GM19240 (cell line): ENCODE measurements around the gene PPARA.

ENCODE experiments used
- DNase-seq: peaks from one replicate; pipeline ENCODE4 v3.0.0; 2011; ENCODE audit warnings: low spot score; ENCODE audit not compliant: insufficient read length

PPARA gene

DNA sequence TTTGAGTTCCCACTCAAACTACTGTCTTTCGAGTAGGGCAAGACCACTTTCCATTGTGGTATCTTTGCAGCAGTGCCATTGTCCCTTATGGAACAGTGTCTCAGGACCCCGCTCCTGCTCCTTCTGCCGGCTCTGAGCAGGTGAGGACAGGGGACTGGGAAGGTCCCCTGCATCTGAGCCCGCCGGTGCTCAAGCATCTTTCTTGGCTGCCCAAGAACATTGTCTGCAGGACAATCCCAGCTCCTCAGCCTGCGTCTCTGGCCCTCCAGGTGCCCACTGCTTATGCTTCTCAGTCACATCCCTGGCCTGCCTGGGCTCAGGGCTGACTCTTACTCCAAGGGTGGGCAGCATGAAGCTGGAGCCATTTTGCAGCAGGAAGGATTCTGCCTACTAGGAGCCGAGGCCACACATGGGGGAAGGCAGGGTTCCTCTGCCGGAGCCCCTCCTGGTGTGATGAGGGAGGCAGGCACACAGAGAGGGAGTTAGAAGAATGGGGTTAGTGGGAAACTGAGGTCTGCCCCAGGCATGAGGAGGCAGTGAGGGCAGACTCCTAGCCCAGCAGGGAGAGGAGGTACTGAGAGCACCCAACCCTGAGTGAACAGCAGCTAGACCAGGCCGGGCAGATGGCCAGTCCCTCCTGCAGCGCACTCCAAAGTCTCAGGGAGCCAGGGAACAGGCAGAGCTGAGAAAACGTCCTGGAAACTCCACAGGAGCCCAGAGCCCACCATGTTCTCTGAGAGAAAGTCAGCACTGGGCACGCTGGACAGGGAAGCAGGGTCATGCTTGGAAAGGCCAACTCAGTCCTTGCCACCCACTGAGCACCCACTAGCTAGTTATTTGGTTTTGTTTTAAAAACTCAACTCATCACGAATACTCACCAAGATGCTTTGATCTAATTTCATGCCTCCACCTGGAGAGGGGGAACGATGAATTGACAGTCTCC lies 7.5 kb upstream of the PPARA start:
- DNase-seq: no peak

DNA sequence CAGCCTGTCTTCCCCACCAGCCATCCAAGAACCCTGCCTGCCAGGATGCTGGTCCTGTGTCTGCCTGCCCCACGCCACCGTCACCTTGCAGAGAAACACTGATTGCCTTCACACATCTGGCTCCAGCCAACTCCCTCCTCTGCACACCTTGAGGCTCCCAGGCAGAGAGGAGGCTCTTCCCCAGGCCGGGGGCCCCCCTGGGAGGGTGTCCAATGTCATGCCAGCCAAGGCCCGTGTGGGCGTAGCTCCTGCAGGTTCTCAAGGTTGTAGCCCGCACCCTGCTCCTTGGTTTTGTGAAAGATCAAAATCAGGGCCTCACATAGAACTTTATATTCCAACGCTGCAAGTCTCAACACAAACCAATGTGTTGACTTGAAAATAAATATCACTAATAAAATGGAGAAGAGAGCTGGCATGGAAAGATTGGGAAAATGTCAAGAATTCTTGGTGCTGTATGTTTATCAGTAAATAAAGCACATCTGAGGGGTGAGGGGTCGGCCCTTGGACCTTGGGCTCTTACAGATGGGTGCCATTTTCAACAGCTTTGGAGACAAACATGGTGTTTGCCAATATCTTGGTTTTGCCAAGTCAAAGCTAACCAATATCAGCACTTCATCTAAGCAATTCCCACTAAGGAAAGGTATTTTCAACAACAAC lies 6.7 kb upstream of the PPARA start:
- no peak for DNase-seq

DNA sequence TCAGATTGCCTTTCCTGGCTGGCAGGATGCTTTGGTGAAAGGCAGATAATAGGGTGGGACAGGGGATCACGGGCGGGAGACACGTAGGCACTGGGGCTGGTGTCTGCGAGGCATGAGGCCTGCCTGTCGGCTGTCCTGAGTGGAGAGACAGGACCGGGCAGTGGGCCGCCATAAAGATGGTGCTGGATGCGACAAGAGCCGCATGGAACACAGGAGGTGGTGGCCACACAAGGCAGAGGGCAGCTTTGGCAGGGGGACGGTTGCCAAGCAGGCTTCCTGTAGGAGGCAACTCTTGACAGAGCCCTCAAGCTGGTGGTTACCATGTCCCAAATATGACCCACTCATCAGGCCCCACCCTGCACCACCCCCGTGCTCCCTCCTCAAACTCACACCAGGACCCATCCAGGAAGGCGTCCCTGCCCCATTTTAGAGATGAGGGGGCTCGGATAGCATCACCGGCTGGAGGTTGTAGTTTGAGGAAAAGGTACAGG lies 4.9 kb upstream of the PPARA start:
- no peak for DNase-seq

DNA sequence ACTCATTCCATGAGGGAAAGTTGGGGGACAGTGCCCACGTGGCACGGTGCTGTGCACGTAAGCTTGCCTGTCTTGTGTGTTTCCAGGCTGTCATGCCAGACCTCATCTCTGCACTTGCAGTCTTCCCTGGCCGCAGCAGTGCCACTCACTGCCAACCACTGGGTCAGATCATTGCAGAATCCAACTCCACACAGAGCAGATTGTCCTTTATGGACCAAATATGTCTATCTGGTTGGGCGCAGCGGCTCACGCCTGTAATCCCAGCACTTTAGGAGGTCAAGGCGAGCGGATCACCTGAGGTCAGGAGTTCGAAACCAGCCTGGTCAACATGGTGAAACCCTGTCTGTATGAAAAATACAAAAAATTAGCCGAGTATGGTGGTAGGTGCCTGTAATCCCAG lies 4.4 kb upstream of the PPARA start:
- DNase-seq: no peak

DNA sequence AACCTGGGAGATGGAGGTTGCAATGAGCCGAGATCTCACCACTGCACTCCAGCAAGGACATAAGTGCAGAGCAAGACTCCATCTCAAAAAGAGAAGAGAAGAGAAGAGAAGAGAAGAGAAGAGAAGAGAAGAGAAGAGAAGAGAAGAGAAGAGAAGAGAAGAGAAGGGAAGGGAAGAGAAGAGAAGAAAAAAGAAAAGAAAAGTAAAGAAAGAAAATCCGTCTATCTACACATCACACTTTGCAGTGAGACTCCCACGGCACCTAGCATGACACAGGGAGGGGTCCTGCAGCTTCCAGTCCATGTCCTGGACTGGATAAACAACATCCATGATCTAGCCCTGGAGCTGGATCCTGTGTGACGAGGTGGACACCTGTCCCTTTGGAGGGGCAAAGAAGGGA lies 4.0 kb upstream of the PPARA start:
- DNase-seq: no peak

DNA sequence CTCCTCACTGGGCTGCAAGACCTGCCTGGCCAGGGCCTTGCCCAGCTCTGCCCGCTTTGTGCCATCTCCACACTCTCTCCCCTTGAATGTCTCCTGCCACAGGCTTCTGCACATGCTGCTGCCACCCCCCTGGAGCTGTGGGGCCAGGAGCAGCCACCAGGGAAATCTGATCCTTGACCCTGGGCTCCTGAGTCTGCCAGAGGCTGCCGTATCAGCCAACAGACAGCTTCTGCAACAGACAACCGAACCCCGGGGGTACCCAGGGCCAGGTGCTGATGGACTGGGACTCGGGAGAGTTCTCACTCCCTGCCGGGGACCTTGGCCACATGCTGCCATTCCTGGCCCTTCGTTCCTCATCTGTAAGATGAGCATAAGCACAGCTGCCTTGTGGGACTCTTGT lies 3.3 kb upstream of the PPARA start:
- DNase-seq: no peak

DNA sequence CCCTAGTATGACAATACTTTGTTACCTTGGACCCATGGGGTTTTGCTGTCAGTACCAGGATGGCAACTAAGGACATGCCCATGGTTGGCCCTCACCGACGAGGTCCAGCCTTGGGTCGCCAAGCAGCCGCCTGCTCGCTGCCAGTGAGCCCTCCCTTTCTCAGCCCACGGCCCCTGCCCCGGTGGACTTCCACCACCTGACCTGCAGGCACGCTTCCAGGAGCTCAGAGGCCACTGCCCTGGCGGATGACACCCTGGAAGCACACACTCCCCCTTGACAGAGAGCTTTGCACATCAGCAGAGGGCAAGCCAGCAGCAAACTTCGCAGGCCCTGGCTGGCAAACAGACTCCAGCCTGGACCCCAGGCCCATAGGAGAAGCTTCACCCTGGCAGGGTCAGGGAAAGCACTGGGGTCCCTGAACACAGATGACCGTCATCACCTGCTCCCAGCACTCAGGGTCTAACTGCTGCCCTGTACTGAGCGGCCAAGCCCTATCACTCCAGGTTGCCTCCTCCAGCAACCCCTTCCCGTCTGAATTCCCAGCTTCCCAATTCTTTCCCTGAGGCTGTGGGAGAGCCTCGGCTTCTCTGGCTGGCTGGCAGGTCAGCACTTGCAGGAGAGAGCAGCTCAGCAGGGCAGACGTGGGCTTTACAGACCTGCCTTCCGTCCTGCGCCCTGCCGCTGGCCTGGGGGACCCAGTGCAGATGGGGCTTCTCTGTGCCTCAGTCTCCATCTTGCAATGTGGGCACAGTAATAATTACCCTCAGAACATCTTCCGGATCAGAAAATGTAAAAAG lies 2.7 kb upstream of the PPARA start:
- no peak for DNase-seq

DNA sequence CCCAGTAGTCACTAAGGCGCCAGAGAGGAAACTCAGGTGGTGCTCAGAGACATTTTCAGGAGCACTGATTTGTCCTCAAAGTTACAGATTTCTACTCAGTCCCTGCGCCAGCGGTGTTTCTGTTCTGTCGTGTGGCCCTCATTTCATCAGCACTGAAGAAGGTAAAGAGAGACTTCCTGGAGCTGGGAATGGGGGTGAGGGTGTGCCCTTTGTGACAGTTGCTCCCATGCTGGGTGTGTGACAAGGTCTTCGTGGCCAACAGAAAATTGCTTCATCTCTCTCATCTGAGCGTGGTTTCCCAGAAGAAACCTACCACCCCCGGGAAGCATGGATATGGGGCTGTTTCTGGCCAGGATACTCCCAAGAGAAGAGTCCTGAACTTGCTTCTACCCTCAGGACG lies 2.0 kb upstream of the PPARA start:
- DNase-seq: no peak

DNA sequence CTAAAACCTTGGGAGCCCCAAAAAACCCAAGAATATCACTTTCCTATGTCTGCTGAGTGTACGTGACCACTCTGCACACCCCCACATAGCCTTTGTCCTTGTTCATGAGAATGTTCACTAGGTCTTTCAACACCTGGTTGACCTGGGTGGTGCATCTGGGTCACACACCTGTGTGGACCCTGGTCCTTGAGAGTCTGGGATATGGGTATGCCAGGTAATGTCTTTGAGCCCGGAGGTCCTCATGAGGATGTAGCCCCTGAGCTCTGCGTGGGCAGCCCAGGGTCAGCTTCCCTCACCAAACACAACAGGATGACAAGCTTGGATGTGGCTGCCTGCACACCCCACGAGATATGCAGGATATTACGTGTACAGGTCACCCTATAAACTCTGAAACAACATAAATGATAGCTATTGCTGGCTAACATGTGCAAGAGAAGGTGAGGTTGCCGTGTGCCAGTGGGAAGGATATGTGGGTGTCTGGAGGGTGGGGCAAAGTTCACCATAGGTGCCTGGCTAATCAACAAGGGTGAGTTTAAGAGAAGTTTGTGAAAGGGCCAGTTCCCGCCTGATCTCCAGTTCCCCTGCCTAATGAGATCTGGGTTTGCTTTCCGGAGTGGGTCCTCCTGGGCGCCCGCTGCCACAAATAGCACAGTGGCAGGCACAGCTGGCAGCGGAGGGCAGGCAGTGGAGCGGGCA lies 1.4 kb upstream of the PPARA start:
- no peak for DNase-seq

DNA sequence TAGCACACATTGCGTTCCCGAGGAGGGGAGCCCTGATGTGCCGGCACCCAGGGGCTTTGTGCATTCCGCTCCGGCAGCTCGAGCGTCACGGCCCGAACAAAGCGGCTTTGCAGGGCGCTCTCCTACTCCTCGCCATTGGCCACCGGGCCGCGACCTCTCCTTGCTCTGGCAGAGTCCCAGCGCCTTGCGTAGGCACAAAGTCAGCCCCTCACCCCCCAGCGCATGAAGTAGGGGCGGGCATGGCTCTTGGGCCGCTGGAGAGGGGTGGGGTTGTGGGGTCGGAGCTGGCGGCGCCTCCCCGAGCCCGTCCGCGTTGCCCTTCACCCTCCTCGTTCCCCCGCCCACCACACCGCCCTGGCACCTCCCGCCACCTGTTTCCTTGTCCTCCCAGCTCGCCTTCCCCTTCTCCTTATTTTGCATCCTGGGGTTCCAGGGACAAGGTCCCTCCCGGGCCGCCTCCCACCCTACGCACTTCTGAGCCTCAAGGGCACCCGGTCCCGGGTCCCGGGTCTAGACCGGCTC lies 753 bp upstream of the PPARA start:
- no peak for DNase-seq

DNA sequence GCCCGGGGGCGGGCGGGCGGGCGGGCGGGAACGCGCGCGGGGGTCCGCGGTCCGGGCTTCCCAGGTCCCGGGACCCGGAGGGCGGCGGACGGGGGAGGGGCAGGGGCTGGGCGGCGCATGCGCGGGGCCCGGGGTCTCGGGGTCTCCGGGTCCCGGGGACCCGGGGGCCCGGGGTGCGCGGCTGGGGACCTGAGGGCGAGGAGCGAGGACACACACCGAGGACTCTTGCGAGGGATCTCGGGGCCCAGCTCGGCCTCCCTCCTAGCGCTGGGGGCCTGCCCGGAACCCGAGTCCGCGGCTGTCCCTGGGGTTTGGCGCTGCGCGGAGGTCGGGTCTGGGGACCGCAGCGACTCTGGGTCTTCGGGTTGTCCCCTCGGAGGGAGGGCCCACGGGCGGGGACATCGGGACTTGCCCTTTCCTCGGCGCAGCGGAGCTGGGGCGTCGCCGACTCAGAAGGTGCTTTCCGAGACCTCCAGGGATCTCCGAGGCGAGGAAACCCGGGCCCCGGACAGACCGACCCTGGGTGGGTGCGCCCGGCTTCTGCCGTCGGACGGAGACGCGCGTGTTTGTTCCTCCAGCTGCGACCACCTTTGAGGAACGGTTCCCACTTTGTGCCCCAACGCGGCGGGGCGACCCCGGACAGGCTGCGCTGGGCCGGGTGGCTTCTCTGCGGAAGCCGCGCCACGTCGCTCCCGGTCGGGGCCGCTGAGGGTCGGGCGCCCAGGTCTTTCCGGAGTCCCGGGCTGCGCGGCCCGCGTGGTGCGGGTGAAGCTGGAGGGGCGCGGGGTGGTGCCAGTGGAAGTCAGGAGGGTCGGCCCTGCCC lies 540 bp downstream of the PPARA start:
- peak; percentile 49 for DNase-seq

DNA sequence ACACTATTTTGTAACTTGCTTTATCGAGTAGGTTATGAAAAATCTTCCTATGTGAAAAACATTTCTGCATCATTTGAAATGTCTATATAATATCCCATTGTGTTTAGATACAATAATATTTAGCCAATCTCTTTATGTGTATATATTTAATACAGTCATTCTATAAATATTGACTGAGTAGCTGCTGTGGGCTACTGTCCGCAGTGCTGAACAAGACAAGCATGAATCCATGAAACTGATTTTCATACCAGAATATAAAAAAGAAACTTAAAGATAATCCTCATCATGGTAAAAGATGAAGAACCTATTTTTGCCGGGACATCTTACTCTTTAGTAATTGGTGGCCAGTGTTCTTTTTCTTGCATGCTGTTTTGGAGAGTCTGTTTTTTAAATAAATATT lies 3.6 kb downstream of the PPARA start:
- DNase-seq: no peak

DNA sequence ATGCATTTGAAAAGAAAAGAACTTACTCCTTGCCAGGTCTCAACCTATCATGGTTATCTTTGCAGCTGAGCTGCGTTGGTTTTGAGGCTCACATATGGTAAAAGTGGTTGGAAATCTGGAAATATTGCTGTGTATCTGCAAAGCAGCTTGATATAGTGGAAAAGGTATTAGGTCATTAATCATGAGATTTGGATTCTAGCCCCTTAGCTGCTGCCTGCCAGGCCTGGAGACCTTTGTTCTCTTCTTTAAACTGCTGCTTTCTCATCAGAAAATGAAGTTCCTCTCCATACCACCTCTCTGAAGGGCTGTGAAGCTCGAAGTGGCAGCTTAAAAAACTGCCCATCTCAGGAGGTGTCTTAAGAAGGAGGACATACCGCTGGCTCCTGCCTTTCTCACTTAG lies 5.7 kb downstream of the PPARA start:
- DNase-seq: no peak

DNA sequence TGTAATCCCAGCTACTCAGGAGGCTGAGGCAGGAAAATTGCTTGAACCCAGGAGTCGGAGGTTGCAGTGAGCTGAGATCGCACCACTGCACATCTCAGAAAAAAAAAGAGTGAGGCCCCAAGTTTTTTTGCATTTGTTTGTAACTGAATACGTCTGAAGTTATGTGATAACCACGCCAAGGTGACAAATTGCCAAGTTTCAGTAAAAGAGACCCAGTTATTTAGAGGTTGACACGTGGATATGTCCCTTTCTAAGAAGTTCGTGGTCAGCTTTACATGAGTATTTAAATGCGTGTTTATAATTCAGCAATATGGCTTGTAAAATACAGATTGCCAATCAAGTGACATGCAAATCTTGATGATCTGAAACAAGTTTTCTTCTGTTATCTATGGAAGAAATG lies 8.0 kb downstream of the PPARA start:
- DNase-seq: no peak

DNA sequence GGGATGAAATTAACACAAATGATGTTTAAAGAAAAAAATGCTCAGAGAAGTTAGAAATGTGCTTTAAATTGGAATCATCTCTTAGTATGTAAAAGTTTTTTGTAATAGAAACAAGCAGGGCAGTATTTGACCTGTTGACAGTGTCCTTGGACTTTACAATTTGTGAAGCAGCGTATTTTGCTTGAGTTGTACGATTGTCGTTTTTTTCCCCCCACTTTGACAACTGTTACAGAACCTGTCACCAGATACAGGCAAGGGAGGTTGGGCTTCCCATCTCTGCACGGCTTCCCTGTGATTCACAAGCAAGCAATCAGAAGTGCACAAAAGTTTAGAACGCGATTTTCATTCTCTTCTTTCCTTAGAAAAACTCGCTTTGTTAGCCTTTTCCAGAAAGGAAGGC lies 8.9 kb downstream of the PPARA start:
- no peak for DNase-seq

DNA sequence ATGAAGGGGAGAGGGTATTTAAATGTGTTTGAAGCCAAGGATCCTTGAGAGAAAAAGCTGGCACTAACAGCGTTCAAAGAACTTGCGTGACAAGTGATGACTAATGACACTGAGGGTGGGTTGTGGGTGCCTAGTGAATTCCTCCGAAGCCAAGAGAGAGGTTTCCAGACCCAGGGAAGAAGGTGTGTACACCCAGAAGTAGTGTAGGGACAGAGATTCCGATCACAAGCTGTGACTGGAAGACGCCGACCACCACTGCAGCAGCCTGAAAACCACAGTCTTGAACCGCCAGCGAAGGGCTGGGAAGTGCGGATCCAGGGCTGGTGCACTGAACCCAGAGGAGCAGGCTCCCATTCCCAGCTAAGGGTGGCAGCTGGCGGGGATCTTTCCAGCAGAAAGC lies 9.5 kb downstream of the PPARA start:
- no peak for DNase-seq

DNA sequence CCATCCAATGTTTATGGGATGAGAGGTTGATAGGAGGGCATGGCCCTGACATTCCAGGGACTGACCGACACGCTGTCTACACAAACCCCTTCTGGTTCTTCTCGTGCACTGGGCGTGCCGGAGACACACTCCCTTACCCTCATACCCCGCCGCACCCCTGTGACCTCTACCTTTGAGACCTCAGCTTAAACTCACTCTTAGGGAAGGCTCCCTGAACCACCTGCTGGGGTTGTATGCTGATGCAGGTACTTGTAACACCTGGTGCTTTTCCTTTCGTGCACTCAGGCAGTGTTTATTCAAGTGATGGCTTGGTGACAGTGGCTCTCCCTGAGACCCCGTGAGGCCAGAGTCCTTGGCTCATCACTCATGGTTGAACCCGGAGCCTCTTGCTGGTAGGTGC lies 12.0 kb downstream of the PPARA start:
- no peak for DNase-seq

DNA sequence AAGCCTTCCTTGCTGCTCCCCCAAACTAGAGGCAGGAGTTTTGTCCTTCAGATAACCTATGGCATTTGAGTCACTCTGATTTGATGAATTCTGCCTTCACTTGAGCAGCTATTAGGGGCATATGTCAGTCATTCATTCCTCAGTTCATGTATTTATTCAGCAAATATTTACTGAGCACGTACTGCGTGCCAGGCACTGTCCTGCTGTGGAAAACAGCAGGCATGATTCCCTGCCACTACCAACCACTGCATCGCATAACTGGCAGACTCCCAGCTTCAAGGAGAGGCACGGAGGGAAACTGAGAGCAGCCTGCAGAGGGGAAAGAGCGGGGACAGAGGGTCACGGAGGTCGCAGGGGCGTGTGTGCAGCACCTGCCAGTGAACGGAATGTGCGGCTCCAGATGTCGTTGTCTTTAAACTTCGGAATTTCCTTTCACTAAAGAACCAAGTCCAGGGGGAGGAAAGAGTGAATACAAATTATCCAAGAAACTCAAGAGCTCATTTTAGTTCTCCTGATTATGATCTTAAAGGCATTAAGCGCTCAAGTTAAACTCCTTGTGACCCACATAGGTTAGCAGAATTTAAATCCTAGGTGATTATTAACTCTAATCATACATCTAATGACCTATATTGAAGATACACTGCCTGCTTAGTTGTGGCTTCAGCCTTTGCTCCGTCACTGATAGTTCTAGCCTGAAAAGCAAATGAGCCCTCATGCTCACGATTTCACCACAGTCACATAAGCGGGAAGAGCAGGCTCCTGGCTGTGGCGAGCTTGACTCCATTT lies 12.6 kb downstream of the PPARA start:
- DNase-seq: no peak

DNA sequence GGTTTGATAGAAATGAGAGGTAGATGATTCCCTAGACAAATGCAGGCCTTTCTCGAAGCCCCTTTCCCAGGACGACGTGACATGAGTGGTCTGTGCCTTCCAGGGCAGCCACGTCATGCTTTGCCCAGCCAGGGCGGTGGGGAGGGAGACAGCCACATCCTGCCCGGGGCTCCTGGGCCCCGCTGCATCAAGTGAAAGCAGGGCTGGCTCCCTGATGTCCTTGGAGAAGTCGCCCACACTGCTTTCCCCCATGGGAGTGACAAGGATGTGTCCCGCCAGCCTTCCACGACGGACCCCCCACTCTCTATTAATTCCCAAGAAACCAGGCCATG lies 13.2 kb downstream of the PPARA start:
- DNase-seq: no peak

DNA sequence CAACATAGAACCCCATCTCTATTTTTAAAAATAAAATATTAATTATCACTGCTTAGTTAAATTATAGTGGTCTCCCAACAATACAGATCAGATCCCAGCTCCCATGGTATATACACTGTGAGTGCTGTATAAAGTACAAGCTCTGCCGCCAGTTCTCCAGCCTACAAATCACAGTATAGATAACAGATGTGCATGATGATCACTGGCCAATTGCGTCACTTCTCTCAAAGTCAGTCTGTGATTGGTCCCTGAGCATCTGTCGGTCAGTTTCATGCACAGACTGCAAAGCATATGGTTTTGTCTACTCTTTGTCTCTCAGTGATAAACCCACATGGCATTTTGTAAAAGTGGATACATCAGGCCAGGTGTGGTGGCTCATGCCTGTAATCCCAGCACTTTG lies 15.7 kb downstream of the PPARA start:
- no peak for DNase-seq
